Endothelial cell of umbilical vein (primary cell): ENCODE results near the gene SOCS3. TPM values are rescaled to one million over a fixed set of nuclear protein-coding genes. Genes with fewer than 3 reads are reported as not detected.
A peak's percentile ranks its signal among the peaks of the same experiment; 100 is the strongest.

Experiments
- BruUV-seq: library from RNA; stranded (reverse); fragments of 400-500 nt; replicated peaks from 2 replicates; lab custom pipeline; 2021; lab: Mats Ljungman, UMichigan
- CTCF ChIA-PET: fragments of 300-600, 350-600 bp; sonication (Branson Sonifier 250); formaldehyde crosslinking; loops from one replicate; lab custom pipeline; 2021; ENCODE audit warnings: antibody characterized with exemption, inconsistent platforms; lab: Charles Lee
- POLR2A ChIA-PET: fragments of 300-600, 350-600 bp; sonication (Branson Sonifier 250); formaldehyde crosslinking; loops from one replicate; lab custom pipeline; 2021; ENCODE audit warnings: antibody characterized with exemption, inconsistent platforms; lab: Charles Lee
- DNase-seq: peaks from one replicate; pipeline ENCODE4 v3.0.0-alpha.2; 2011; ENCODE audit warnings: low read depth, low spot score
- FAIRE-seq: peaks from 2 replicates; lab custom pipeline; 2011; peaks lifted over from hg19 to GRCh38; lab: Jason Lieb, UNC
- H2AFZ ChIP-seq: 2 replicates; pipeline ENCODE4 v1.6.0; 2012; ENCODE audit warnings: low read depth, low read length, control low read depth, inconsistent platforms
- H3K27ac ChIP-seq: 2 replicates; pipeline ENCODE4 v1.5.1; 2011; ENCODE audit warnings: low read depth, mild to moderate bottlenecking, control low read depth, low read length, moderate library complexity; ENCODE audit not compliant: insufficient read depth
- H3K27me3 ChIP-seq, 2 experiments: 2 replicates each; pipeline versions ENCODE4 v1.6.0 to v1.6.1; 2011; ENCODE audit warnings: low read length in 2 of 2, mixed read lengths in 1 of 2; ENCODE audit not compliant: control insufficient read depth in 2 of 2, insufficient read depth in 2 of 2
- H3K36me3 ChIP-seq, 2 experiments: 2 replicates in 1 of 2; 3 replicates in 1 of 2; pipeline ENCODE4 v1.5.1; 2011; ENCODE audit warnings: low read length in 2 of 2, mild to moderate bottlenecking in 1 of 2, moderate library complexity in 1 of 2; ENCODE audit not compliant: control insufficient read depth in 2 of 2, insufficient read depth in 2 of 2; ENCODE audit errors: extremely low read depth in 1 of 2
- H3K4me1 ChIP-seq: 3 replicates; pipeline ENCODE4 v1.5.1; 2011; ENCODE audit warnings: mild to moderate bottlenecking, low read length; ENCODE audit not compliant: control insufficient read depth, insufficient read depth; ENCODE audit errors: extremely low read depth
- H3K4me2 ChIP-seq: 2 replicates; pipeline ENCODE4 v1.6.1; 2011; ENCODE audit warnings: low read length, control low read depth, mixed read lengths; ENCODE audit not compliant: insufficient read depth
- H3K4me3 ChIP-seq, 3 experiments: fragments of 200-600 bp in 1 of 3; sonication (generic), shearing (Covaris generic) in 1 of 3; replicated peaks in 1 of 3; 2 replicates each; pipeline ENCODE4 v1.5.1; 2011 to 2016; ENCODE audit warnings: control low read depth in 3 of 3, low read length in 3 of 3, mild to moderate bottlenecking in 2 of 3, inconsistent platforms in 1 of 3, low read depth in 1 of 3, moderate library complexity in 1 of 3; ENCODE audit not compliant: insufficient read depth in 1 of 3
- H3K79me2 ChIP-seq: 2 replicates; pipeline ENCODE4 v1.6.0; 2012; ENCODE audit warnings: low read length, inconsistent platforms; ENCODE audit not compliant: control insufficient read depth, insufficient read depth
- H3K9ac ChIP-seq: replicated peaks from 2 replicates; pipeline ENCODE3; 2011; ENCODE audit warnings: low read length, control low read depth; ENCODE audit not compliant: insufficient read depth; ENCODE audit errors: extremely low read depth
- H3K9me1 ChIP-seq: replicated peaks from 3 replicates; pipeline ENCODE4 v1.6.0; 2011; ENCODE audit warnings: mild to moderate bottlenecking, low read length; ENCODE audit not compliant: control insufficient read depth, insufficient read depth; ENCODE audit errors: extremely low read depth
- H3K9me3 ChIP-seq: replicated peaks from 2 replicates; pipeline ENCODE4 v1.5.1; 2012; ENCODE audit warnings: low read length, inconsistent platforms; ENCODE audit not compliant: control insufficient read depth, insufficient read depth
- H4K20me1 ChIP-seq: replicated peaks from 2 replicates; pipeline ENCODE3; 2011; ENCODE audit warnings: mild to moderate bottlenecking, low read length; ENCODE audit not compliant: control insufficient read depth, insufficient read depth; ENCODE audit errors: extremely low read depth
- EZH2 ChIP-seq: IDR thresholded peaks from 2 replicates; pipeline ENCODE4 v1.6.1; 2012; ENCODE audit warnings: borderline replicate concordance, low read depth, mild to moderate bottlenecking, moderate library complexity, low read length, inconsistent platforms; ENCODE audit not compliant: severe bottlenecking
- FOS ChIP-seq: IDR thresholded peaks from 2 replicates; pipeline ENCODE4 v1.6.1; 2011; ENCODE audit warnings: mild to moderate bottlenecking, low read length, moderate library complexity, borderline replicate concordance; ENCODE audit not compliant: insufficient read depth
- GATA2 ChIP-seq: IDR thresholded peaks from 2 replicates; pipeline ENCODE4 v1.7.0; 2011; ENCODE audit warnings: low read depth, mild to moderate bottlenecking, moderate library complexity, mixed read lengths, low read length; ENCODE audit not compliant: insufficient read length, insufficient read depth
- JUN ChIP-seq: IDR thresholded peaks from 2 replicates; pipeline ENCODE4 v1.6.1; 2011; ENCODE audit warnings: borderline replicate concordance, low read depth; ENCODE audit not compliant: insufficient read length, insufficient read depth
- MYC ChIP-seq: IDR thresholded peaks from one replicate; pipeline ENCODE4 v1.6.1; 2011; ENCODE audit warnings: mild to moderate bottlenecking, low read depth, low read length
- POLR2A ChIP-seq: IDR thresholded peaks from 2 replicates; pipeline ENCODE4 v1.6.1; 2012; ENCODE audit warnings: low read depth, mild to moderate bottlenecking, control low read depth, low read length
- POLR2AphosphoS5 ChIP-seq: IDR thresholded peaks from 2 replicates; pipeline ENCODE4 v1.6.1; 2012; ENCODE audit warnings: low read depth, mild to moderate bottlenecking, control low read depth, low read length, moderate library complexity; ENCODE audit not compliant: insufficient read depth
- dilution Hi-C: fragments of 300-500 bp; cut with MboI; formaldehyde crosslinking; loops from one replicate; pipeline ENCODE4 v1.15.0; 2019; ENCODE audit warnings: low sequenced_read_pairs; ENCODE audit not compliant: extremely low pct_ligation_motif_present
- intact Hi-C: fragments of 100-400 bp; cut with micrococcal nuclease; formaldehyde crosslinking; loops from one replicate; pipeline ENCODE4 v1.10.0; 2022
- polyA plus RNA-seq, 4 experiments: library from polyadenylated mRNA; depleted of rRNA in 3 of 4; stranded (reverse) in 3 of 4; unstranded in 1 of 4; fragments of >200 nt; gene quantifications; 2 replicates each; pipeline versions ENCODE4 v1.2.1 to v1.2.3, GENCODE V29; 2011 to 2012; ENCODE audit warnings: missing spikeins in 1 of 4
- total RNA-seq: library from RNA; stranded (reverse); gene quantifications from 2 replicates; pipeline ENCODE4 v1.2.3, GENCODE V29; 2021
- TF ChIP-seq, protein P1 (sequence below), 2 donors: IDR thresholded peaks; 1 replicate in 1 of 2; 2 replicates in 1 of 2; pipeline ENCODE4 v1.5.1; 2011; ENCODE audit warnings: low read length in 2 of 2, mild to moderate bottlenecking in 2 of 2, moderate library complexity in 2 of 2, control low read depth in 1 of 2, inconsistent platforms in 1 of 2, low read depth in 1 of 2; ENCODE audit not compliant: insufficient read depth in 1 of 2; ENCODE audit errors: extremely low read depth in 1 of 2
- TF ChIP-seq, protein P2 (sequence below): IDR thresholded peaks from 2 replicates; pipeline ENCODE4 v1.6.1; 2011; ENCODE audit not compliant: insufficient read depth, insufficient read length

The SOCS3 gene
- total and polyA plus RNA-seq, 2 donors (not counting 3 experiments of a cell fraction or from before 2014, with no cell fraction given): 6.2 to 14.3 TPM

DNA sequence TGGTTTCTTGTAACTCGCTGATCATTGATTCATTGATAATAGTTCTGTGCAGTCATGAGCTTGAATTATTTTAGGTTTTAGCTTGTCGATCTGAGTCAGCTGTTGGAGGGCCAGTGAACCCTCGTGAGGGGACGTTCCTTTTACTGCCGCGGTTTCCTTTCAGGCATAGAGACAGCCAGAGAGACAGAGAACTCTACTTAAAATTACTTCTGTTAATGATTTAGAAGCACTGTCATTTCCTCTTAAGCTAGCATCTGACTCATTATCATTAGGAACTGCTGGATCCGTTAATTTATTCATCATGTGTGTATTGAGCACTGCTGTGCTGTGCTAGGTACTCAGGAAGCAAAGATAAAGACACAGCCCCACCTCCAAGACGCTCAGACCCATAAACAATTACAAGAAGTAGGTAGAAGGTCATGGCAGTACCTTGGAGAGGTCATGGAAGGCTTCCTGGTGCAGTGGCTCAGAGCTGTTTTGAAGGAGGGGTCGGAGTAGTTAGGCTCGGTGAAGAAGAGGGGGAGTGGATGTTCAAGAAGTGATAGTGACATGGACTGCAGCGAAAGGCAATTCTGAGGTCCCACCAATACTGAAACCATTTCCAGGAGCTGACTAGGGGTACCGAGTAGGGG is 21.8 kb upstream of the SOCS3 start:
- CTCF ChIA-PET: interaction anchor here (0.9 to 2.6 kb wide), 8 partner anchors 9 to 131 kb away, joined by 3 to 18 read pairs (median 6); partner anchors contain the start of gene SOCS3
- intact Hi-C loops: loop anchor here (1.0 kb wide), 1 partner anchor 21 kb away; the partner anchor contains the start of gene SOCS3
- POLR2A ChIA-PET: no interaction called here

More for the DNA sequence above, 21.8 kb upstream of the SOCS3 start:
- TF ChIP-seq POLR2A (no peak), GATA2 (peak; percentile 84), EZH2 (no peak), FOS (peak; percentile 81), MYC (no peak), POLR2AphosphoS5 (peak; percentile 12), JUN (no peak)
- TF ChIP-seq, protein P1, sequence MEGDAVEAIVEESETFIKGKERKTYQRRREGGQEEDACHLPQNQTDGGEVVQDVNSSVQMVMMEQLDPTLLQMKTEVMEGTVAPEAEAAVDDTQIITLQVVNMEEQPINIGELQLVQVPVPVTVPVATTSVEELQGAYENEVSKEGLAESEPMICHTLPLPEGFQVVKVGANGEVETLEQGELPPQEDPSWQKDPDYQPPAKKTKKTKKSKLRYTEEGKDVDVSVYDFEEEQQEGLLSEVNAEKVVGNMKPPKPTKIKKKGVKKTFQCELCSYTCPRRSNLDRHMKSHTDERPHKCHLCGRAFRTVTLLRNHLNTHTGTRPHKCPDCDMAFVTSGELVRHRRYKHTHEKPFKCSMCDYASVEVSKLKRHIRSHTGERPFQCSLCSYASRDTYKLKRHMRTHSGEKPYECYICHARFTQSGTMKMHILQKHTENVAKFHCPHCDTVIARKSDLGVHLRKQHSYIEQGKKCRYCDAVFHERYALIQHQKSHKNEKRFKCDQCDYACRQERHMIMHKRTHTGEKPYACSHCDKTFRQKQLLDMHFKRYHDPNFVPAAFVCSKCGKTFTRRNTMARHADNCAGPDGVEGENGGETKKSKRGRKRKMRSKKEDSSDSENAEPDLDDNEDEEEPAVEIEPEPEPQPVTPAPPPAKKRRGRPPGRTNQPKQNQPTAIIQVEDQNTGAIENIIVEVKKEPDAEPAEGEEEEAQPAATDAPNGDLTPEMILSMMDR (IDR thresholded peaks at IDR 0.05; ENCODE audit: extremely low read depth in 1 of 2, insufficient read depth in 1 of 2, low read depth in 1 of 2, low read length in 2 of 2): no peak
- TF ChIP-seq, protein P2, sequence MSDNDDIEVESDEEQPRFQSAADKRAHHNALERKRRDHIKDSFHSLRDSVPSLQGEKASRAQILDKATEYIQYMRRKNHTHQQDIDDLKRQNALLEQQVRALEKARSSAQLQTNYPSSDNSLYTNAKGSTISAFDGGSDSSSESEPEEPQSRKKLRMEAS: no peak
- Histone ChIP-seq H3K27ac (peak overlapping the region; percentile 91), H4K20me1 (no peaks in the 10 kb centered on the region), H3K4me1 (peaks cover 72% of the 10 kb centered on the region), H3K9ac (peak overlapping the region; percentile 30), H3K27me3 (no peaks in the 10 kb centered on the region), H3K9me1 (no peaks in the 10 kb centered on the region), H3K9me3 (no peaks in the 10 kb centered on the region), H2AFZ (no peak overlapping the region), H3K36me3 (no peaks in the 10 kb centered on the region), H3K79me2 (peaks cover 60% of the 10 kb centered on the region), H3K4me2 (peak overlapping the region; percentile 69), H3K4me3 (peak overlapping the region in 1 of 3 experiments; percentile 4)
- BruUV-seq: no TSS peak
- FAIRE-seq (peak; percentile 86), DNase-seq (peak; percentile 86)
- dilution Hi-C loops: no loop called here
